GM18867 (cell line): Measurements from ENCODE around the gene INPP5A.
"Not testable (repeated sequence)": the region's sequence is repeated elsewhere in the genome, so short reads cannot be mapped to it uniquely, and the experiment has no call there.

Source experiments
- ATAC-seq: cut with Tn5 transposase; IDR thresholded peaks from one replicate; pipeline ENCODE4 v1.9.1; 2021; ENCODE audit warnings: mild to moderate bottlenecking, moderate library complexity; ENCODE audit not compliant: unreplicated experiment

Gene INPP5A

GRCh38 chr10:132732518-132732917 lies 194.9 kb downstream of the INPP5A start:
- ATAC-seq = no peak

GRCh38 chr10:132733926-132734325 lies 196.3 kb downstream of the INPP5A start:
- no peak for ATAC-seq

- no peak for ATAC-seq
These were observed 197.8 kb downstream of the INPP5A start for GRCh38 chr10:132735341-132735775.

DNA sequence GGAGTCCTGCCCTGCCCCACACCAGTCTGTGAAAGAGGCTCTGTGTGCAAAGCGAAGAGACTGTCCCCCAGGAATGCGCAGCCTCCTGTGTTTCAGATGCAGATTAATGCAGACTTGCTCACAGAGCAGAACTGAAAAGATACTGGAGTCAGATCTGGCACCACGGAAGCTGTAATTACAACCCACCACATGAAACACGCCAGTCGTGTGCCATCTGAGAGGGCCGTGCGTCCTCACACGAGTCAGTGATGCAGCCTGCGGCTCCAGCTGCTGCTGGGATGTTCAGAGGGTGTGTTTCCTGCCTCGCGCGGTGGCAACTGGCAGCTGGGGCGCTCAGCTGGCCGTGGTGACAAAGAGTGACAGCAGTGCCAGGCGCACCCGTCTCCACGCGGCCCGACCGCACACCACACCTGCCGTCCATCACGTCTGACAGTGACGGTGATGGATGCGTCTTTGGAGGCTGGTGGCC lies 198.4 kb downstream of the INPP5A start:
- no peak for ATAC-seq

- no peak for ATAC-seq
These were observed 199.9 kb downstream of the INPP5A start for GRCh38 chr10:132737390-132738048.

DNA sequence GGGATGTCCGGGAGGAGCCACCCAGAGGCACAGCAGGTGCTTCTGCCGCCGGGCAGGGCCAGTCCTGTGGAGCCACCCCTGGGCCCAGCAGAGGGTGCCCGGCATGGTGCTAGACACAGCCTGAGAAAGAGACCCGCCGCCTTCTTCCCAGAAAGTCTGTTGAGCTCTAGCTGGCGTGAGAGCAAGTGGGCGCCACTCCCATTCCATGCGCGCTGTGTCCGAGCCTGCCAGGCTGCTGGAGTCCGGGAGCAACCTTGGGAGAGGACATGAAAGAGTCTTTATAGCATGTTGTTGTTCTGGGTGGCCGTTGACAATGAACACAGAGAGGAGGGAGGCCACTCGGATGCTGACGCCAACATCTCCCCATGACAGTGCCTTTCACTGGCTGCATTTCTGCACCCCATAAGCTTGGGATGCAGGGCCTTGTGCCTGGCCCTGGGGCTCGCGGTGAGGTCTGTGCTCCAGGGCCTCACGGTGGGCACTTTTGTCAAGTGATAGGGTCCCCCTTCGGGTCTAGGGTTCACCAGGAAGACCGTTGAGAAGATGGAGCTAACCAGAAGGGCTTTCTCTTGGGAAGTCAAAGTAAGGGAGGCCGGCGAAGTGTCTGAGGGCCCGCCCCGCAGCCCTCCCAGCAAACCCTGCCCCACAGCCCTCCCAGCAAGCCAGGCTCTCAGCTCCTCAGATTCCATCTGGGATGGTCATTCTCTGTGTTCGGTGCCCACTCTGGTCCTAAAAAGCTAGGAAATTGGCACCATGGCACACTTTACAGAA lies 201.1 kb downstream of the INPP5A start:
- no peak for ATAC-seq

DNA sequence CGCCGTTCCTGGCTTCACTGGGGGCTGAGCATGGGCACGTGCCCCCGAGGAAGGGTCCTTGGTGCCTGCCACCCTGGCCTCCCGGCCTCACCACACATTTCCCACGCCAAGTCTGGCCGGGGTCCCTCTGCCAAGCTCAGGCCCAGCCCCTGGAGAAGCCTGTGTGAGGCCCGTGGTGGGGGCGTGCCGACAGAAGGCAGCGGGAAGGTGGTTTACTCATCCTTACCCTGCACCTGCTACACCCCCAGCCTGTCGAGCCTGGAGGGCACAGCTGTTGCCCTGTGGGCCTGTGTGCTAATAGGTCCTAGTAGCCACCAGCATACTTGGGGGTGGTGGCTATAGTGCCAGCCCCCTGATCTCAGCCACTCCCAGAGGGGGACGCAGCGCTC lies 201.6 kb downstream of the INPP5A start:
- no peak for ATAC-seq

- no peak for ATAC-seq
These were observed 203.0 kb downstream of the INPP5A start for GRCh38 chr10:132740588-132740987.

- ATAC-seq = no peak
These were observed 204.7 kb downstream of the INPP5A start for GRCh38 chr10:132742167-132742836.

DNA sequence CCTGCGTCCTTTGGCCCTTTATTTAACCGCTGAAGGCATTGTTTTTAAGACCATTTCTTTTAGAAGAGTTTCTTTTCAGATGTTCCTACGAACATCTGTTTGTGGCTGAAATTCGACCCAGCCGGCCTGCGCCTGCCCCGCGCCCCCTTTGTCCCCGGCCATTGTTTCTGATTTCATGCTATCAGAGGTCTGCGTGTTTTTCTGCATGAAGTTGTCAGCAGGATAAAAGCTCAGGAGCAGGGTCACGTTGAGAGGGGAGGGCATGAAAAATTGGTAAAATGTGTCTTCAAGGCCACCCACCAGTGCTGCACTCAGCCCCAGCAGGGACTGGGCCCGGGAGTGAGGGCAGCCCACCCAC lies 205.2 kb downstream of the INPP5A start:
- ATAC-seq = no peak

DNA sequence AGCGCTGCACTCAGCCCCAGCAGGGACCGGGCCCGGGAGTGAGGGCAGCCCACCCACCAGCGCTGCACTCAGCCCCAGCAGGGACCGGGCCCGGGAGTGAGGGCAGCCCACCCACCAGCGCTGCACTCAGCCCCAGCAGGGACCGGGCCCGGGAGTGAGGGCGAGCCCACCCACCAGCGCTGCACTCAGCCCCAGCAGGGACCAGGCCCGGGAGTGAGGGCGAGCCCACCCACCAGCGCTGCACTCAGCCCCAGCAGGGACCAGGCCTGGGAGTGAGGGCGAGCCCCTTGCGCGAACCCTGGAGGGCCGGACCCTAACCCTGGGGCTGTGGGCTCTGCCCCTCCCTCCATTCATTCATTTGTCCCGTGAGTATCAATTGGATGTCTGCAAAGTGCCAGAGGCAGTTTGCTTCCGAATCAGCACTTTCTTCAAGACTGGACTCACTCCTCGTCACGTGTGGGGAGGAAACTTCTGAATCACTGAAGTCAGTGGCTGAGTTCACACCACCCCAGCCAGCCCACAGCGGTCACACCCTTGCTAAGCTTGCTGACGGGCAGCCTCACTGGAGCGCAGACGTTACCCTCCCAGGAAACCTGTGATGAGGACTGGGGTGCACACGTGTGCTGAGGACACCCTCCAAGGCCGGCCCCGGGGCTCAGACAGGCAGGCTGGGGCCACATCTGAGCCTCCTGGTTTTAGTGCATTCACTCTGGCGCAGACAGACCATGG lies 205.8 kb downstream of the INPP5A start:
- ATAC-seq = not testable (repeated sequence)

DNA sequence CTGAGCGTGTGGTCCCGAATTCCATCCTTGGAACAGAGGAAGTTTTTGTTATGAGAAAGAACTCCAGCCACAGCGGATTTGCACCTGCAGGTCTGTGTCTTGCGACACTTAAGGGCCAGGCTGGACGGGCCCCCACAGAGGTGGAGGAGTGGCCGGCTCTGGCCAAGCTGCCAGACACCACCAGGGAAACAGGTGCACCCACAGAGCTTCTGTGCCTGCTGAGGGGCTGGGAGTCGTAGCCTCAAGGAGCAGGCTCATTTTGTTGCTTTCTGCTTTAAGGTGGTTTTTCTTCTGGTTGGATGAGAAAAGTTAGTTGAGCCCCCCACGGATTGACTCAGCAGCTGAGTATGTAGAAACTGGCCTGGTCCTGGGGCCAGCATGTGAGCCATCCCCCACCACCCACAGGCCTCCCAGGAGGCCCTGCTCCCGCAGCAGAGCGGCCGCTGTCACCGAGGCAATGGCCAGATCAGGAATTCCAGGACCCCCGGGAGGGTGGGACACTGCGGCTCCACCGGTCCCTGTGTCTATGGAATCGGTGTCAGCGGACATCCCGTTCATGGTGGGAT lies 206.4 kb downstream of the INPP5A start:
- ATAC-seq = no peak

DNA sequence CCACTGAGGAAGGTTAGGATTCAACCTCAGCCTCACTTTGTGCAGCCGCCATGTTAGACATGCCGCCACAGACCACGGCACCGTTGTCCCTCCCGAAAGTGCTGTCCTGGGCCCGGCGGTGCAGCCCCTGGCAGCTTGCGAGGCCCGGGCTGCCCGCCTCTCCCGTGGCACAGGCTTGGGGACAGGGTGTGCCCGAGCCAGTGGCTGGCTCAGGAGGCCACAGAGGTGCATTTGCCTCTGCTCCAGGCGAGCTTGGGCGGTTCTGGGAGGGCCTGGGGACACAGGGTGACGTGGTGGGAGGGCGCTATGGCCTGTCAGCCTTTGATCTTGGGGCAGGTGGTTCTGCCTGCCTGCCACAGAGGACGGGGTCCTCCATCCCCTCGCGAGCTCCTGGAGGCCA lies 207.3 kb downstream of the INPP5A start:
- no peak for ATAC-seq

DNA sequence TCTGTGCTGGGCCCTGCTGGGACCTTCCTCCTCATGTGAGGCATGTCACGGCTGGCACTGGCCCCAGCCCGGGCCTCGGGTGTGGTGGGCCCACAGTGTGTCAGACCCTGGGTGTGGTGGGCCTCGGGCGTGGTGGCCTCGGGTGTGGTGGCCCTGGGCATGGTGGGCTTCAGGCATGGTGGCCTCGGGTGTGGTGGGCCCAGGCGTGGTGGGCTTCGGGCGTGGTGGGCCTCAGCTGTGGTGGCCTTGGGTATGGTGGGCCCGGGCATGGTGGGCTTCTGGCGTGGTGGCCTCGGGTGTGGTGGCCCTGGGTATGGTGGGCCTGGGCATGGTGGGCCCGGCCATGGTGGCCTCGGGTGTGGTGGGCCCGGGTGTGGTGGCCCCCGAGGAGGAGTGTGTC lies 207.9 kb downstream of the INPP5A start:
- no peak for ATAC-seq

DNA sequence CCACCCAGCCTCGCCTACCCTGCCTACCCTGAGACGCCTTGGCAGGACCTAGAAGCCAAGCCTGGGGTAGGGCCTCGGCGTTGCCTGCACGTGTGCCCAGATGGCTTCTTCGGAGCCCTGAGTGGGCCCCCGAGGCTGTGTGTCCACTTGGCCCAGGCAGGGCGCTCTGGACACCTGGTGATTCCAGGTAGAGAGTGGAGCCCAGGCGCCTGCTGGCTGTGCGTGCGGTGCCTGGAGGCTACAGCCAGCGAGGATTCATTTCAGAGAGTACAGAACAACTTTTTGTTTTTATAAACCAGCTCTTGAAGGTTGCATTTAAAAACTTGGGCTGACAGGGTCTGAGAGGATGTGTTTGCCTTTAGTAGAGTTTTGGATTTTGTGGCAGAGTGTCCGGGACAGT lies 208.4 kb downstream of the INPP5A start:
- ATAC-seq = no peak

DNA sequence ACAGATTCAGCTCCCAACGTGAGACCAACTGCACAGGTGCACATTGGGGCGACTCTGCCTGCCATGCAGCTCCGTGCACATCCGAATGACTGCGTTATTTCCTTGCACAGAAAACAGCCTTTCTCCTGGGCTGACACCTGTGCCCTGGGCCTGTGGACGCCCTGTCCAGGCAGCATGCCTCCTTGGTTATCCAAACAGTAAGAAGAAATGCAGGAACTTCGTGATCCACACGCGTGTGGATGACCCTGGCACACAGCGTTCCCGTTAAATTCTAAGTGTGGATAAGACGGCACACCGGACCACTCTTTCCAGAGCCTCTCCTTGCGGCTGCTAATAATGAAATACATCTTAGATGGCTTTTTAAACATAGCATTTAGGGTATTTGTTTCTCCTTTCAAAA lies 208.8 kb downstream of the INPP5A start:
- ATAC-seq = no peak

GRCh38 chr10:132746801-132747625 lies 209.4 kb downstream of the INPP5A start:
- no peak for ATAC-seq

DNA sequence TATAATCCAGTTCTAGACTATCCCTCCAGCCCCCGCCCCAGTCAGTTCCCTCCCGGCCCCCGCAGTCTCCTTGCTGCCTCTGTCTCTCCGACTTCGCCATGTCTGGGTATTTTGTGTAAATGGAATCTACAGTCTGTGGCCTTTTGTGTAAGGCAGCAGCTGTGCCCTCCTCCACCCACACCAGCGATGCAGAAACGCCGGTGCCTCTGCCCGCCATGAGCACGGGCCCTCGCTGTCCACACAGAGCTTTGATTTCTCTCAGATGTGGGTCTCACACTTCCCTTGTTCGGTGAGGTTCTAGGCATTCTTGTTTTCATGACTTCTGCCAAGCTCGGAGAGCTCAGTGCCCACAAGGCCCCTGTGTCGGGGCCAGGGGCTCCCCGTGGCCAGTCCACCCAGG lies 210.5 kb downstream of the INPP5A start:
- no peak for ATAC-seq

GRCh38 chr10:132748545-132749370 lies 211.2 kb downstream of the INPP5A start:
- ATAC-seq = no peak
